HCT116 (cell line): Measurements from ENCODE around the gene SEMA3F. TPM values are rescaled to one million over a fixed set of nuclear protein-coding genes. Genes with fewer than 3 reads are reported as not detected.

Experiments
- ATAC-seq: fragments of 200-7000 bp; cut with Tn5 transposase; 2 replicates; pipeline ENCODE4 v1.9.1; 2020; ENCODE audit warnings: mild to moderate bottlenecking, moderate library complexity
- BruUV-seq: library from RNA; stranded (reverse); fragments of 400-500 nt; replicated peaks from 2 replicates; lab custom pipeline; 2021; lab: Mats Ljungman, UMichigan
- CTCF ChIA-PET: fragments of 300-600 bp; sonication (Branson Sonifier 250); formaldehyde crosslinking; loops from one replicate; lab custom pipeline; 2021; ENCODE audit warnings: antibody characterized with exemption; lab: Charles Lee
- POLR2A ChIA-PET: fragments of 300-600, 350-600 bp; sonication (Branson Sonifier 250); formaldehyde crosslinking; loops from one replicate; lab custom pipeline; 2021; ENCODE audit warnings: antibody characterized with exemption; lab: Charles Lee
- RAD21 ChIA-PET, 2 experiments: fragments of 300-600 bp; sonication (Branson Sonifier 250); formaldehyde crosslinking; loops; one replicate each; lab custom pipeline; 2023; ENCODE audit warnings: low total read pairs in 2 of 2; ENCODE audit not compliant: uncharacterized antibody in 2 of 2, unreplicated experiment in 2 of 2, low non-redundant PET in 1 of 2; lab: Charles Lee
- DNase-seq: peaks from one replicate; pipeline ENCODE4 v3.0.0-alpha.2; 2010; ENCODE audit warnings: low read depth, low spot score
- H2AFZ ChIP-seq: fragments of 200-600 bp; shearing (Covaris generic), sonication (generic); 2 replicates; pipeline ENCODE4 v1.6.1; 2017; ENCODE audit warnings: low read depth, mixed run types, mixed read lengths, antibody characterized with exemption, low read length; ENCODE audit not compliant: poor library complexity, severe bottlenecking
- H3K27ac ChIP-seq: 2 replicates; pipeline ENCODE4 v1.5.1; 2012; ENCODE audit warnings: low read depth, low read length
- H3K27me3 ChIP-seq: fragments of 200-600 bp; sonication (generic); 2 replicates; pipeline ENCODE4 v1.6.1; 2016; ENCODE audit warnings: mixed run types, low read length, mixed read lengths; ENCODE audit not compliant: insufficient read depth
- H3K36me3 ChIP-seq, 2 experiments: fragments of 200-500 bp in 1 of 2; fragments of 200-600 bp in 1 of 2; sonication (Bioruptor generic) in 1 of 2; sonication (generic) in 1 of 2; 2 replicates each; pipeline versions ENCODE4 v1.5.1 to v1.6.1; 2014 to 2016; ENCODE audit warnings: low read length in 2 of 2, inconsistent platforms in 1 of 2, mixed read lengths in 1 of 2, mixed run types in 1 of 2; ENCODE audit not compliant: insufficient read depth in 2 of 2, control insufficient read depth in 1 of 2
- H3K4me1 ChIP-seq, 2 experiments: fragments of 200-600 bp in 1 of 2; sonication (generic) in 1 of 2; 2 replicates each; pipeline versions ENCODE4 v1.5.1 to v1.6.1; 2012 to 2017; ENCODE audit warnings: low read length in 2 of 2, inconsistent platforms in 1 of 2, mild to moderate bottlenecking in 1 of 2, mixed read lengths in 1 of 2, mixed run types in 1 of 2, moderate library complexity in 1 of 2; ENCODE audit not compliant: insufficient read depth in 2 of 2, control insufficient read depth in 1 of 2
- H3K4me2 ChIP-seq: fragments of 200-600 bp; sonication (generic); 2 replicates; pipeline ENCODE4 v1.6.1; 2017; ENCODE audit warnings: mixed run types, low read length, mixed read lengths
- H3K4me3 ChIP-seq, 2 experiments: fragments of 200-600 bp in 1 of 2; sonication (generic) in 1 of 2; replicated peaks in 1 of 2; 2 replicates each; pipeline ENCODE4 v1.5.1; 2011 to 2016; ENCODE audit warnings: low read length in 2 of 2, control low read depth in 1 of 2, low read depth in 1 of 2, mild to moderate bottlenecking in 1 of 2, mixed read lengths in 1 of 2, mixed run types in 1 of 2
- H3K79me2 ChIP-seq: fragments of 200-600 bp; sonication (generic); 2 replicates; pipeline ENCODE4 v1.6.1; 2017; ENCODE audit warnings: mild to moderate bottlenecking, mixed run types, low read length, moderate library complexity, mixed read lengths; ENCODE audit not compliant: insufficient read depth
- H3K9ac ChIP-seq: fragments of 200-600 bp; sonication (generic); 2 replicates; pipeline ENCODE4 v1.6.1; 2016; ENCODE audit warnings: low read length, mixed read lengths
- H3K9me2 ChIP-seq: fragments of 200-600 bp; sonication (generic), shearing (Covaris generic); 2 replicates; pipeline ENCODE4 v1.6.1; 2017; ENCODE audit warnings: mixed run types, mild to moderate bottlenecking, moderate library complexity; ENCODE audit not compliant: insufficient read depth
- H3K9me3 ChIP-seq, 2 experiments: fragments of 200-500 bp in 1 of 2; fragments of 200-600 bp in 1 of 2; sonication (Bioruptor generic) in 1 of 2; sonication (generic) in 1 of 2; 2 replicates each; pipeline ENCODE4 v1.6.1; 2014 to 2017; ENCODE audit warnings: low read length in 2 of 2, mixed read lengths in 2 of 2, inconsistent platforms in 1 of 2, low read depth in 1 of 2, mild to moderate bottlenecking in 1 of 2, mixed run types in 1 of 2, moderate library complexity in 1 of 2; ENCODE audit not compliant: control insufficient read depth in 1 of 2, insufficient read depth in 1 of 2
- H4K20me1 ChIP-seq: fragments of 200-600 bp; sonication (generic), shearing (Covaris generic); 2 replicates; pipeline ENCODE4 v1.6.1; 2017; ENCODE audit warnings: mixed run types, mild to moderate bottlenecking, moderate library complexity; ENCODE audit not compliant: insufficient read depth
- EGR1 ChIP-seq: IDR thresholded peaks from 2 replicates; pipeline ENCODE4 v1.6.1; 2012; ENCODE audit warnings: low read depth
- FOSL1 ChIP-seq: IDR thresholded peaks from 2 replicates; pipeline ENCODE4 v1.6.1; 2012; ENCODE audit warnings: low read depth
- POLR2A ChIP-seq: IDR thresholded peaks from 2 replicates; pipeline ENCODE4 v1.7.0; 2011; ENCODE audit warnings: borderline replicate concordance; ENCODE audit not compliant: insufficient read depth, insufficient read length; ENCODE audit errors: extremely low read depth
- SRF ChIP-seq: IDR thresholded peaks from 2 replicates; pipeline ENCODE4 v1.6.1; 2012; ENCODE audit warnings: low read depth
- ZNF274 ChIP-seq: fragments of 200-500 bp; sonication (Bioruptor generic); IDR thresholded peaks from 2 replicates; pipeline ENCODE4 v1.6.1; 2014; ENCODE audit warnings: mild to moderate bottlenecking, low read depth, low read length, inconsistent platforms
- intact Hi-C: fragments of 100-400 bp; cut with micrococcal nuclease; formaldehyde crosslinking; loops from 2 replicates; pipeline ENCODE4 v1.10.0; 2022
- microRNA counts: library from miRNA; unstranded; fragments of <30 nt; microRNA quantifications from one replicate; lab custom pipeline; 2015
- microRNA-seq: library from miRNA; unstranded; fragments of <30 nt; microRNA quantifications from one replicate; pipeline ENCODE4, GENCODE V29; 2016; ENCODE audit warnings: borderline number of aligned reads
- total RNA-seq: library from RNA; stranded (reverse); gene quantifications from one replicate; pipeline ENCODE4 v1.2.1, GENCODE V29; 2021; ENCODE audit not compliant: unreplicated experiment

The SEMA3F gene
- total RNA-seq, 1 experiment from 2014 or later: 15.7 TPM

- H3K36me3 ChIP-seq: peaks cover 0 to 5% of the 10 kb centered on the region in 2 experiments; a peak in 1 of 4 replicates
These were observed 83.5 kb downstream of the SEMA3F start for GRCh38 chr3:50238549-50239026.

More at GRCh38 chr3:50238549-50239026, 83.5 kb downstream of the SEMA3F start:
- Histone ChIP-seq H3K4me2 (peak overlapping the region; percentile 86), H3K9me2 (no peaks in the 10 kb centered on the region), H3K4me3 (peak overlapping the region; percentile 80 to 89), H4K20me1 (0 out of 2 replicates have a peak, but pooled peaks cover 4% of the 10 kb centered on the region), H3K4me1 (peaks cover 41 to 55% of the 10 kb centered on the region in 2 experiments), H3K27ac (peak overlapping the region; percentile 81), H3K27me3 (no peaks in the 10 kb centered on the region), H3K79me2 (peaks cover 73% of the 10 kb centered on the region), H3K9ac (peak overlapping the region; percentile 79), H3K9me3 (no peaks in the 10 kb centered on the region), H2AFZ (no peak overlapping the region)
- BruUV-seq: no TSS peak
- no peak for DNase-seq
- ATAC-seq: no peak
- intact Hi-C loops: no loop called here
- POLR2A ChIA-PET: interaction anchor here (3.5 kb wide), 1 partner anchor 9 kb away, joined by 34 read pairs; no protein-coding TSS in a partner anchor
- CTCF ChIA-PET: interaction anchor here (0.6 kb wide), 1 partner anchor 8 kb away, joined by 3 read pairs; no protein-coding TSS in a partner anchor
- RAD21 ChIA-PET: no interaction called here
- TF ChIP-seq EGR1: no peak
- TF ChIP-seq POLR2A: no peak
- TF ChIP-seq ZNF274: no peak
- no peak for TF ChIP-seq FOSL1
- no peak for TF ChIP-seq SRF

MicroRNA genes within 50 kb of the gene (microRNA counts, 767-probe panel; counts per million panel counts)
- microRNA hsa-miR-566 (lab: Ali Mortazavi, UCI): not detected

Small RNA genes lying within 50 kb of the gene (microRNA-seq; reads per million reads assigned to microRNA genes)
- gene MIR566 (not detected), gene MIR5787 (not detected)

Other genes with a start within 250 kb of the SEMA3F start
- gene MON1A, start 225.5 kb upstream of the SEMA3F start, total RNA-seq: 9.0 TPM
- 58.3 TPM for gene RBM6, start 215.2 kb upstream of the SEMA3F start, total RNA-seq
- gene RBM5, start 66.4 kb upstream of the SEMA3F start, total RNA-seq: 89.1 TPM
- not detected for gene GNAT1, start 36.3 kb downstream of the SEMA3F start, total RNA-seq
- gene SLC38A3, start 49.9 kb downstream of the SEMA3F start, total RNA-seq: 3.1 TPM
- gene GNAI2, start 80.9 kb downstream of the SEMA3F start, total RNA-seq: 170 TPM
- 46.2 TPM for gene SEMA3B, start 113.8 kb downstream of the SEMA3F start, total RNA-seq
- not detected for gene LSMEM2, start 123.8 kb downstream of the SEMA3F start, total RNA-seq
- gene IFRD2, start 137.1 kb downstream of the SEMA3F start, total RNA-seq: 146 TPM
- gene HYAL3, start 144.1 kb downstream of the SEMA3F start, total RNA-seq: 10.3 TPM
- gene NAA80, start 144.1 kb downstream of the SEMA3F start, total RNA-seq: 21.3 TPM
- 6.1 TPM for gene HYAL1, start 148.2 kb downstream of the SEMA3F start, total RNA-seq
- 42.2 TPM for gene HYAL2, start 167.4 kb downstream of the SEMA3F start, total RNA-seq
- gene TUSC2, start 172.9 kb downstream of the SEMA3F start, total RNA-seq: 34.0 TPM
- gene RASSF1, start 185.5 kb downstream of the SEMA3F start, total RNA-seq: 29.6 TPM
- 3.3 TPM for gene ZMYND10, start 190.4 kb downstream of the SEMA3F start, total RNA-seq
- gene NPRL2, start 195.5 kb downstream of the SEMA3F start, total RNA-seq: 35.4 TPM
- 9.5 TPM for gene CYB561D2, start 195.5 kb downstream of the SEMA3F start, total RNA-seq
- 24.6 TPM for gene TMEM115, start 204.2 kb downstream of the SEMA3F start, total RNA-seq